HG03159 (cell line): Measurements from ENCODE around the gene CCNE1.

Source experiments
- ATAC-seq: cut with Tn5 transposase; IDR thresholded peaks from one replicate; pipeline ENCODE4 v1.9.1; 2021; ENCODE audit warnings: mild to moderate bottlenecking, moderate library complexity; ENCODE audit not compliant: unreplicated experiment

CCNE1 gene

DNA sequence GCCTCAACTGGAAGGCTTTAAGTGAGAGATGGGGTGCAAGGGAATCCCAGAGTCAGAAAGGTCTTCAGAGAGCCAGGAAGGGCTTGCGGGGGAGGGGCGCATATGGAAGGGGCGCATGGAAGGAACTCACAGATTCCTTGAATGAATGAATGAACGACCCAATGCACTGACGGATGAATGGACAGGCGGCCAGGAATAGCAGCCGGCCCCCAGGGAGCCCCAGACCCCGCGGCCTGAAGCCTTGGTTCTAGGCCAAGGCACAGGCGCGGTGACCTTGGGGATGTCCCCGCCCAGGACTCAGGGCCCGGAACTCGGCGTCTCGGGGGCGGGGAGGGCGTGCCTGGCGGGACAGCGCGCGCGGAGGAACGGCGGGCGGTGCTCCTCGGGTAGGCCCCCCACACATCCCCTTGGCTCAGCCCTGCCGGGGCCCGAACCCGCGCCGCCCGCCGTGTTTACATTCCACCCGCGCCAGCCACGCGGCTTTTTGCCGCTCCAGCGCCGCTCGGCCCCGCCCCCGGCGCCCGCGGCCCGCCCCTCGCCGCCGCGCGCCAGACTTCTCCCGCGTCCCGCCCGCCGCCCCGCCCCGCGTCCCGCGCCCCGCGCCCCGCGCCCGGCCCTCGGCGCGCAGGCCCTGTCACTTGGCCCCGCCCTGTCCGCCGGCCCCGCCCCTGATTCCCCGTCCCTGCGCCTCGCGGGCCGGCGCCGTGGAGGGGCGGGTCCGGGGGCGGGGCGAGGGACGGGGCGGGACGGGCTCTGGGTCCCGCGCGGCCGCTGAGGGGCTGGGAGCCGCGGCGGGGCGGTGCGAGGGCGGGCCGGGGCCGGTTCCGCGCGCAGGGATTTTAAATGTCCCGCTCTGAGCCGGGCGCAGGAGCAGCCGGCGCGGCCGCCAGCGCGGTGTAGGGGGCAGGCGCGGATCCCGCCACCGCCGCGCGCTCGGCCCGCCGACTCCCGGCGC is at the start of gene CCNE1:
Gene CCNE1 (plus strand): TSS at position 867 of the 955 bp plus-strand sequence. CDS start 565 bp downstream, outside the sequence.
- ATAC-seq: peak; percentile 67

DNA sequence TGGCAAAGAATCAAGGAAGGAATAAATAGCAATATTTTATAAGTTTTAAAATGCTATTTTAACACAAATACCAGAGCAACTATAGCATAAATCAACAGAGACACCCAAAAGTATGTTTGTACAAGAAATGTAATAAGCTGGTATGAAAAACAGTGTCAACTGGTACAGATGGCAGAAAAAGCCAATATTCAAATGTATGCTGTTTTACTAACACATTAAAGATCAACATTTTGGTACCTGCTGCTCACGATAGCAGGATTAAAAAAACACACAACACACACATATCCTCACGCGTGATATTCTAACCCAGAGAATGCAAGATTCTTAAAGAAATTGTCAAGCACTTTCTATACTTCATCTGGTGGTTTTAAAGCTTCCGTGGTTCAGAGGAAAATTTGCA is 48.6 kb upstream of the CCNE1 start:
- no peak for ATAC-seq

GRCh38 chr19:29764361-29764760 is 47.4 kb upstream of the CCNE1 start:
- no peak for ATAC-seq

GRCh38 chr19:29766100-29766499 is 45.7 kb upstream of the CCNE1 start:
- ATAC-seq: no peak

DNA sequence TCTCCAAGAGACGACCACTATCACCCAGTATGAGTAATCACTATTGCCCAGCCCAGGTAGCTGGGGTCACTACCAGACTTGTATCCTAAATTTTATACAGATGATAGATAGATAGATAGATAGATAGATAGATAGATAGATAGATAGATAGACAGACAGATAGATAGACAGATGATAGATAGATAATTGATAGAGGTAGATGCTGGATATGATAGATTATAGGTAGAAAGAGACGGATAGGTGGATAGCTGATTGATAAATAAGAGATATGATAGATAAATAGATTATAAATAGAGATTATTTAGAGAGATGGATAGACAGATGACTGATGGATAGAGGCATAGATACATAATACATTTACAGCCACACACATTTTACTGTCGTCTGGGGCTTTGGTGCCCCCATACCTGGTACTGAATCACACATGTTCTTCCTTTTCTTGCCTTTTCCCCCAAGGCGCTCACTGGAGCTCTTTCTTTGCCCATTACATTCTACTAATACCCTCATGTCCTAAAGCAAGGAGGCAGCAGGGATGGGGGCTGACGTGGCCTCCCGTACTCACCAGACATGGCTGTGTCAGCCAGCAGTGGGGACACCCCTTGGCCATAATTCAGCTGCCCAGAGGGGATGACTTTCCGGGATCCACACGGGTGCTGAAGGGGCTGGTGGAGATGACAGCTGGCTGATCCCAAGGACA is 44.6 kb upstream of the CCNE1 start:
- no peak for ATAC-seq

- ATAC-seq: no peak
These were observed 43.6 kb upstream of the CCNE1 start for GRCh38 chr19:29768166-29768565.

GRCh38 chr19:29769997-29770396 is 41.8 kb upstream of the CCNE1 start:
- ATAC-seq: no peak

DNA sequence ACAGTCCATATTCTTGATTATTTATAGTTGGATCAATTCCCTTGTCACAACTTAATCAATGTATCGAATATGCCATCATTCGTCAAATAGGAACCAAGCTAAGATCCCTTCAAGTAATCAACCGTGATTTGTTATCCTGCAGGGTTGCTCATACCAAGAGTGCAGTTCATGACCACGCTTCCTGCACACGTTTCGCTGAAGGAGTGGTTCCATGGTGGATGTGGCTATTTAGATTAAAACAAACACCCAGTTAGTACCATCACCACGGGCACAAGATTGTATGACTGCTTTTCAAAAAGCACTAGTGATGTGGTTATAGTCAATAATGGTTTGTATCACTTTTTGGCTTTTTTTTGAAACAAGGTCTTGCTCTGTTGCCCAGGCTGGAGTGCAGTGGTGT is 41.1 kb upstream of the CCNE1 start:
- ATAC-seq: no peak

DNA sequence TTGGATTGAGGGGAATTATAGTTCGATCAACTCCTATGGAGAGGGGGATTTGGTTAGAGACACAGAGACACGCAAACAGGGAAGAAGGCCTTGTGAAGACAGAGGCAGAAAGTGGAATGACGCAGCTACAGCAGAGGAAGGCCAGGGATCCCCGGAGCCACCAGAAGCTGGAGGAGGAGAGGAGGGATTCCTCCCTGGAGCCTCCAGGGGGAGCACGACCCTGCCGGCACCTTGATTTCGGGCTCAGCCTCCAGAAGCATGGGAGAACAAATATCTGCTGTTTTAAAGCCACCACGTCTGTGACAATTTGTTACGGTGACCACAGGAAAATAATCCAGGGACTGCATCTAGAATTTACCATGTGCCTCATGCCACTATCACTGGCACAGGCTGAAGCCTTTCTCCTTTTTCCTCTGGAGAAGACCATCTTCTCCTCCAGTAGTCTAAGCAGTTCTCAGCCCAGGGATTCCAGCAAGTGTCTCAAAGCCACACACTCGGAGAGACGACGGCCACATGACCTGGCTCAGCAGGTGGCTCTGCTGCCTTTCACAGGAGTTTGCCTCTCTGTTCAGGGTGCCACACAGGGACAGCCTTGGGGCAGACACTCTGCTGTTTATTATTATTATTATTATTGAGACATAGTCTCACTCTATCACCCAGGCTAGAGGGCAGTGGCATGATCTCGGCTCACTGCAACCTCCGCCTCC is 39.9 kb upstream of the CCNE1 start:
- ATAC-seq: no peak

GRCh38 chr19:29772696-29773095 is 39.1 kb upstream of the CCNE1 start:
- no peak for ATAC-seq

GRCh38 chr19:29773141-29773540 is 38.6 kb upstream of the CCNE1 start:
- ATAC-seq: no peak

DNA sequence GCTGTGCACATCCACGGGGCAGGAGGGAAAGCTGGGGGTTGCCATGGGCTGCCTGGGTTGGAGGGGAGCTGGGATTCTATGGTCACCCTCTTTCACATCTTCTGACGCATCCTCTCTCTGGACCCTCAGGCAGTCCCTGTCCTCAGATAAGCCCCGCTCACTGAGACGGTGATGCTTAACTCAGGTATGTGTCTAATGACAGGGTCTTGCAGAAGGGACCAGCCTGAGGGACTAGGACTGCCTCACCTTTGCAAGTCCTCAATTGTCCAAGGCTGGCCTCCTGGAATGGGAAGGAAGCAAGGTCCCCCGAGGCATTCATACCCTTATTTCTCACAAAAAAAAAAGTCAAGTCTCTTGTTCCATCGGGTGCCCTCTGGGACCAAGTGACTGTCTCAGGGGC is 37.7 kb upstream of the CCNE1 start:
- ATAC-seq: no peak

DNA sequence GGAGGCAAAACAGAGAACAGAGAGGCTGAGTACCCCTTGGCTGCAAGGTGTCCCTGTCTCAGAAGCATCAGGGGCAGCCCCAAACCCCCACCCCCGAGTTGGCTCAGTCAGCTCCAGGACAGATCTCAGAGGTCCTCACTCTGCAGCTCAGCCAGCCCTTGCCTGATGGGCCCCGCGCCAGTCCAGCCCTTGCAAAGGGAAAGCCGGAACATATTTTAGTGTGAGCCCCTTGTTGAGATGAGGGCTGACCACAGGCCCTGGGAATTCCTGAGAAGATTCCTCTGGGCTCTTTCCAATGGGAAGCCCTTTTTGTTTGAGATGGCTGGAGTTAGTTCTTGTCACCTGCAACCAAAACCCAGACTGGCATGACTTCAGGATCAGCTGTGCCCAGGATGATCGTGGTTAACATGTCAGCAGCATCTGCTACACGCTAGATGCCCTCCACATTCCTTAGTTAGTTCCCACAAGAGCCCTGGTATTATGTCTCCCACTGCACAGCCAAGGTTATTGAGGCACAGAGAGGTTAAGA is 33.9 kb upstream of the CCNE1 start:
- no peak for ATAC-seq

- no peak for ATAC-seq
These were observed 31.9 kb upstream of the CCNE1 start for GRCh38 chr19:29779921-29780320.

DNA sequence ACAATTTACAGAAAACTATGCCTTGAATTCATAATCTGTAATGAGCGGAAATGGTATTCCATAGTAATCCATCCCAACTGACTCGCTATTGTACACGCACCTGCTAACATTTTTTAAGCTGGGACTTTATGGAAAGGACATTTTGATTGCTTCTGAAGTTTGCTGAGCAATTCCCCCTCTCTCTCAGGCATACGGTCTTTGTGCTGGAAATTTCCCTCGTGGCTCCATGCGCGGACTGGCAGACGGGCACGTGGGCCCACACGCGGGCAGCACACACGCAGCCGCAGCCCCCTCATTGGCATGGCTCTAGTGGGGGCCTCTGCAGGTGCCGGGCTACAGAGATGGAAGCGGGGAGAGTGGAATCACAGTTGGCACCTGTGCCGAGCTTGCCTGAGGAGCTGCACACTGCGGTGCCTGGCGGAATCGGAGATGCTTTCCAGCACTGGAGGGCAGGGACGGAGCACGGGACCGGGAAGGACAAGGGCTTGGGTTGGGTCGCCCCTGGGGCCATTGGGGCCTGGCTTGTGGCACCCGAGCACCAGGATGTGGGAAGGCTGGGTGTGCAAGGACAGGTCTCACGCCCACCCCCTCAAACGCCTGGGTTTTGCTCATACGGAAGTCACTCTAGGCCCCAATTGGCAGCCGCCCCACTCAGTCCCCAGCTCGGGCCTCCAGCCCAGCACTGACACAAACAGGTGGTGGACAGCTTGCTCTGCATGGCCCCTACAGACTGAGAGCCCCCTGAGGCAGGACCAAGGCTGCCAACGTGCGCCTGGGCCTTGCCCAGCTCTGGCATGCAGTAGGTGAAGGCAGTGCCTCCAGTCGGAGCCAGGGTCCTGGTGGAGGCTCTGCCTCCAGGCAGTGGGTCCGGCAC is 30.2 kb upstream of the CCNE1 start:
- ATAC-seq: no peak

- ATAC-seq: no peak
These were observed 29.6 kb upstream of the CCNE1 start for GRCh38 chr19:29782260-29782580.

GRCh38 chr19:29783627-29784190 is 28.1 kb upstream of the CCNE1 start:
- no peak for ATAC-seq

DNA sequence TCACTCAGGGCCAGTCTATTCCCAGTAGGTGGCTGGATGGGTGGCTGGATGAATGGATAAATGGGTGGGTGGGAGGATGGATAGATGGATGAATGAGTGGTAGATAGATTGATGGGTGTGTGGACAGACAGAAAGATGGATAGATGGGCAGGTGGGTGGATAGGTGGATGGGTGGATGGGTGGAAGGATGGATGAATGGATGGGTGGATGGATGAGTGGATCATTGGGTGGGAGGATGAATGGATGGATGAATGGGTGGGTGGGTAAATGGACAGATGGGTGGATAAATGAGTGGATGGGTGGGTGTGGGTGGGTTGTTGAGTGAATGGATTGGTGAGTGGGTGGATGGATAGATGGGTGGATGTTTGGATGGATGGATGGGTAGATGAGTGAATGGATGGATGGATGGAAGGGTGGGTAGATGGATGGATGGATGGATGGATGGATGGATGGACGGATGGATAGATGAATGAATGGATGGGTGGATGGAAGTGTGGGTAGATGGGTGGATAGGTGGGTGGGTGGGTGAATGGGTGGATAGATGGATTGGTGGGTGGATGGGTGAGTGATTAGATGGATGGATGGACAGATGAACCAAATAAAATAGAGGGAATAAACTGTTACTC is 27.1 kb upstream of the CCNE1 start:
- ATAC-seq: no peak

- ATAC-seq: no peak
These were observed 26.4 kb upstream of the CCNE1 start for GRCh38 chr19:29785360-29785759.
